ENCODE data around the gene NIFK. TPM values are rescaled to one million over a fixed set of nuclear protein-coding genes. Genes with fewer than 3 reads are reported as not detected.

NIFK gene
- total RNA-seq, 3 donors from 2014 or later, result 28.5 to 37.4 (median 31.2) TPM

- TF ChIP-seq CTCF (IDR thresholded peaks at IDR 0.05), result no peak
- Histone ChIP-seq H3K4me1 (ENCODE audit: low read depth) (no peaks in the 10 kb centered on the region), H3K36me3 (ENCODE audit: low read depth) (peaks cover 10% of the 10 kb centered on the region), H3K4me3 (no peak overlapping the region), H3K9me3 (no peaks in the 10 kb centered on the region)
- intact Hi-C loops (cut with DNase I, micrococcal nuclease), result no loop called here
- DNase-seq (no peak), ATAC-seq (no peak)
Measured at GRCh38 chr2:121764681-121765228, 28.1 kb upstream of the NIFK start.

GRCh38 chr2:121755237-121756111 is 18.8 kb upstream of the NIFK start, which contains the start of gene TSN:
TSN (plus strand) TSS chr2:121755651; CDS start chr2:121755780, 129 bp downstream.
- Histone ChIP-seq H3K4me1 (ENCODE audit: low read depth) (peaks cover 16% of the 10 kb centered on the region), H3K9me3 (no peaks in the 10 kb centered on the region), H3K4me3 (peak within 1 kb of the TSS; percentile 75), H3K36me3 (ENCODE audit: low read depth) (no peaks in the 10 kb centered on the region)
- ATAC-seq (peak; percentile 100), DNase-seq (peak; percentile 98 to 99 (median 99))
- TF ChIP-seq CTCF (IDR thresholded peaks at IDR 0.05), result no peak
- intact Hi-C loops (cut with DNase I, micrococcal nuclease), result no loop called here

- no peaks in the 10 kb centered on the region for H3K36me3 ChIP-seq (ENCODE audit: low read depth)
- DNase-seq, result no peak
- H3K9me3 ChIP-seq, result no peaks in the 10 kb centered on the region
- H3K4me1 ChIP-seq (ENCODE audit: low read depth), result peaks cover 16% of the 10 kb centered on the region
- TF ChIP-seq CTCF (IDR thresholded peaks at IDR 0.05), result no peak
- intact Hi-C loops (cut with DNase I, micrococcal nuclease), result no loop called here
- H3K4me3 ChIP-seq, result peak overlapping the region; percentile 75
- no peak for ATAC-seq
Measured at GRCh38 chr2:121754851-121755236, 18.2 kb upstream of the NIFK start.

- TF ChIP-seq CTCF (IDR thresholded peaks at IDR 0.05), result no peak
- no peak overlapping the region for H3K4me3 ChIP-seq
- no peaks in the 10 kb centered on the region for H3K36me3 ChIP-seq (ENCODE audit: low read depth)
- intact Hi-C loops (cut with DNase I, micrococcal nuclease), result no loop called here
- H3K9me3 ChIP-seq, result no peaks in the 10 kb centered on the region
- H3K4me1 ChIP-seq (ENCODE audit: low read depth), result no peaks in the 10 kb centered on the region
- DNase-seq, result peak in 1 of 3 donors; percentile 17
- ATAC-seq, result no peak
Measured at GRCh38 chr2:121748202-121748601, 11.5 kb upstream of the NIFK start.

GRCh38 chr2:121746071-121746578 is 9.4 kb upstream of the NIFK start:
- DNase-seq (no peak), ATAC-seq (no peak)
- Histone ChIP-seq H3K36me3 (ENCODE audit: low read depth) (no peaks in the 10 kb centered on the region), H3K4me1 (ENCODE audit: low read depth) (no peaks in the 10 kb centered on the region), H3K9me3 (no peaks in the 10 kb centered on the region), H3K4me3 (no peak overlapping the region)
- TF ChIP-seq CTCF (IDR thresholded peaks at IDR 0.05), result no peak
- intact Hi-C loops (cut with DNase I, micrococcal nuclease), result no loop called here

Data from mucosa of descending colon (tissue), 3 donors.